MCF 10A (cell line): ENCODE measurements around the gene LRR1. TPM values are rescaled to one million over a fixed set of nuclear protein-coding genes. Genes with fewer than 3 reads are reported as not detected.

Experiments
- BruUV-seq: library from RNA; stranded (reverse); fragments of 400-500 nt; replicated peaks from 2 replicates; lab custom pipeline; 2021; lab: Mats Ljungman, UMichigan
- CTCF ChIA-PET: fragments of 300-600 bp; sonication (Branson Sonifier 250); formaldehyde crosslinking; extraction: SDS; loops from one replicate; lab custom pipeline; 2021; ENCODE audit warnings: antibody characterized with exemption, inconsistent platforms; lab: Yijun Ruan, JAX
- POLR2A ChIA-PET: fragments of 300-600, 350-650 bp; sonication (Branson Sonifier 250); formaldehyde crosslinking; extraction: SDS; loops from one replicate; lab custom pipeline; 2020; ENCODE audit warnings: antibody characterized with exemption, inconsistent platforms; lab: Yijun Ruan, JAX
- DNase-seq: peaks from one replicate; pipeline ENCODE4 v3.0.0-alpha.2; 2018; ENCODE audit not compliant: unreplicated experiment
- H3K27ac Mint-ChIP-seq: one replicate; pipeline ENCODE4 v1.8.0; 2022; ENCODE audit warnings: mild to moderate bottlenecking, low read depth, mixed read lengths; ENCODE audit not compliant: unreplicated experiment
- H3K27me3 Mint-ChIP-seq: one replicate; pipeline ENCODE4 v1.8.0; 2022; ENCODE audit warnings: mixed read lengths; ENCODE audit not compliant: insufficient read depth, unreplicated experiment
- H3K36me3 Mint-ChIP-seq: one replicate; pipeline ENCODE4 v1.8.0; 2022; ENCODE audit warnings: mild to moderate bottlenecking, moderate library complexity, mixed read lengths; ENCODE audit not compliant: insufficient read depth, unreplicated experiment
- H3K4me1 Mint-ChIP-seq: one replicate; pipeline ENCODE4 v1.8.0; 2022; ENCODE audit warnings: mixed read lengths; ENCODE audit not compliant: insufficient read depth, unreplicated experiment
- H3K4me3 Mint-ChIP-seq: one replicate; pipeline ENCODE4 v1.8.0; 2022; ENCODE audit warnings: mild to moderate bottlenecking, moderate library complexity, mixed read lengths; ENCODE audit not compliant: unreplicated experiment
- H3K9me3 Mint-ChIP-seq: one replicate; pipeline ENCODE4 v1.8.0; 2022; ENCODE audit warnings: mixed read lengths; ENCODE audit not compliant: unreplicated experiment
- intact Hi-C: fragments of 100-400 bp; cut with micrococcal nuclease; formaldehyde crosslinking; loops from 2 replicates; pipeline ENCODE4 v1.14.1; 2022
- total RNA-seq: library from RNA; stranded (reverse); gene quantifications from 2 replicates; pipeline ENCODE4 v1.2.3, GENCODE V29; 2022
- TF ChIP-seq, protein P1 (sequence below): fragments of 200-600 bp; IDR thresholded peaks from one replicate; pipeline ENCODE4 v1.8.0; 2022; ENCODE audit warnings: antibody characterized with exemption, mild to moderate bottlenecking; ENCODE audit not compliant: unreplicated experiment

The LRR1 gene
- total RNA-seq, 1 experiment from 2014 or later, result 19.8 TPM

DNA sequence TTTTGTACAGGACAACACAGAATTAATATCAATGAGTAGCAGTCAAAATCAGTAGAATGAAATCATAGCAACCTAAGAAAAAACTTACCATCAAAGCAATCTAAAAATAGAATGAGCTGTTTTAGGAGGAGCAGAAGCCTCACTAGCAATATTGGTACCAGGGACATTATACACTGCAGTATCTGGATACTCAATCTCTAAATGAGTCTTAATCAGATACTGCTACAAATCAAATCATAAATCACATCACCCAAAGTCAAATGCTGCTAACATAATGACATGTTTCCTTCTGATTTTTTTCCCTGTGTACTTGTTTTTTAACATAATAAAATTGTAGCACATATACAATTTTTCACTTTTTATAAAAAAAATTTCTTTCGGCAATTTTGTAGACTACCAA, 20.6 kb upstream of the LRR1 start:
- no peak overlapping the region for H3K27ac Mint-ChIP-seq
- no peak for DNase-seq
- peaks cover 1% of the 10 kb centered on the region for H3K9me3 Mint-ChIP-seq
- BruUV-seq, result no TSS peak
- ChIA-PET CTCF (interaction anchor here (0.6 to 1.6 kb wide), 2 partner anchors 13 to 117 kb away, joined by 3 to 4 read pairs; no protein-coding TSS in a partner anchor), POLR2A (no interaction called here)
- peaks cover 19% of the 10 kb centered on the region for H3K4me1 Mint-ChIP-seq
- TF ChIP-seq, protein P1, sequence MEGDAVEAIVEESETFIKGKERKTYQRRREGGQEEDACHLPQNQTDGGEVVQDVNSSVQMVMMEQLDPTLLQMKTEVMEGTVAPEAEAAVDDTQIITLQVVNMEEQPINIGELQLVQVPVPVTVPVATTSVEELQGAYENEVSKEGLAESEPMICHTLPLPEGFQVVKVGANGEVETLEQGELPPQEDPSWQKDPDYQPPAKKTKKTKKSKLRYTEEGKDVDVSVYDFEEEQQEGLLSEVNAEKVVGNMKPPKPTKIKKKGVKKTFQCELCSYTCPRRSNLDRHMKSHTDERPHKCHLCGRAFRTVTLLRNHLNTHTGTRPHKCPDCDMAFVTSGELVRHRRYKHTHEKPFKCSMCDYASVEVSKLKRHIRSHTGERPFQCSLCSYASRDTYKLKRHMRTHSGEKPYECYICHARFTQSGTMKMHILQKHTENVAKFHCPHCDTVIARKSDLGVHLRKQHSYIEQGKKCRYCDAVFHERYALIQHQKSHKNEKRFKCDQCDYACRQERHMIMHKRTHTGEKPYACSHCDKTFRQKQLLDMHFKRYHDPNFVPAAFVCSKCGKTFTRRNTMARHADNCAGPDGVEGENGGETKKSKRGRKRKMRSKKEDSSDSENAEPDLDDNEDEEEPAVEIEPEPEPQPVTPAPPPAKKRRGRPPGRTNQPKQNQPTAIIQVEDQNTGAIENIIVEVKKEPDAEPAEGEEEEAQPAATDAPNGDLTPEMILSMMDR, result no peak
- H3K4me3 Mint-ChIP-seq, result no peak overlapping the region
- peaks cover 71% of the 10 kb centered on the region for H3K36me3 Mint-ChIP-seq
- no peaks in the 10 kb centered on the region for H3K27me3 Mint-ChIP-seq
- intact Hi-C loops, result no loop called here

DNA sequence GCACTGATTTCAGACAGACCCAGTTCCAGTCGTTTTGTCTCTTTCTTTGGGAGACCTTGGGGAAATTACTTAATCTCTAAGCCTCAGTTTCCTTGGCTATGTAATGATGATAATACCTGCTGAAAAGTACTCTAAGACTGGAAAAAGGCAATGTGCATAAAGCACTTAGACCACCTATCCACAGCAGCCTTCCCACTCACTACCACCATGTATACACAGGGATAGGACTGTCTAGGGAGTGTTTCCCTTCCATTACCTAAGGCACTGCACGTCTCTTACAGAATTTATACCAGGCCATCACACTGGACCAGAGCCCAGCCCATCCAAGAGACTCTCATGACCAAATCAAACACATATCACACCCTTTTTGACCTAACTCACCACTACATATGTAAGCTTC, 18.9 kb upstream of the LRR1 start:
- intact Hi-C loops, result no loop called here
- no TSS peak for BruUV-seq
- Mint-ChIP-seq H3K27me3 (no peaks in the 10 kb centered on the region), H3K9me3 (no peaks in the 10 kb centered on the region), H3K4me3 (no peak overlapping the region), H3K27ac (no peak overlapping the region), H3K4me1 (peaks cover 19% of the 10 kb centered on the region), H3K36me3 (peaks cover 87% of the 10 kb centered on the region)
- POLR2A ChIA-PET, result interaction anchor here (0.6 to 0.7 kb wide), 3 partner anchors 37 to 188 kb away, joined by 3 to 4 read pairs (median 3); partner anchors contain the start of gene KLHDC2
- no peak for DNase-seq
- TF ChIP-seq, protein P1, result no peak
- CTCF ChIA-PET, result interaction anchor here (1.1 to 1.5 kb wide), 2 partner anchors 19 to 119 kb away, joined by 3 to 6 read pairs; partner anchors contain the start of gene LRR1

DNA sequence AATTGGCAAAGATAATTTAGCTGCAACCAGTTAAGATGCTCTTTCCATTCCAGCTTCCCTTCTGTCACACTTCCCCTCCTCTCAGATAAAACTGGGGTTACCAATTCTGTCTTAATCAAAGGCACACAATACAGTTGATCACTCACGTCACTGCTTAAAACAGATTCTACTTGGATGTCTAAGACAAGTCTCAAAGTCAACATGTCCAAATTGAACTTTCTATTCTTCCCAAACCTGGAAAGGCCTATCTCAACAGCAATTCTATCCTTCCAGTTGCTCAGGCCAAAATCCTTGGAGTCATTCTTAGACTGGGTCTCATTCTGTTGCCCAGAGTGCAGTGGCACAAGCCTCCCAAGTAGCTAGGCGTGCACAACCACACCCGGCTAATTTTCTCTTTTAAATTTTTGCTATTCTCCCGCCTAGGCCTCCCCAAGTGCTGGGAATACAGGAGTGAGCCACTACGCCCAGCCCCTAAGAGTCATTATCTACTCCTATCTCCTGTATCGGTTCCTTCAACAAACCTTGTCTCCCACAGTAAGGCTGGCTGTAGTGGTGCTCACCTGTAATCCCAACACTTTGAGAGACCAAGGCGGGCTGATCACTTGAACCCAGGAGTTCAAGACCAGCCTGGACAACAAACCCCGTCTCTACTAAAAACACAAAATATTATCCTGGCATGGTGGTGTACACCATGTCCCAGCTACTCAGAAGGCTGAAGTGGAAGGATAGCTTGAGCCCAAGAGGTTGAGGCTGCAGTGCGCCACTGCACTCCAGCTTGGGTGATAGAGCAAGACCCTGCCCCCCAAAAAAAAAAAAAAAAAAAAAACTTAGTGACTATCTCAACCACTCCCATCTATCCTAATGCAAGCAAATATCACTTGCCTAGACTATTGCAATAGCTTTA, 17.3 kb upstream of the LRR1 start:
- Mint-ChIP-seq H3K27me3 (no peaks in the 10 kb centered on the region), H3K4me1 (peaks cover 19% of the 10 kb centered on the region), H3K36me3 (peaks cover 91% of the 10 kb centered on the region), H3K4me3 (peak overlapping the region; percentile 6), H3K27ac (peak overlapping the region; percentile 42), H3K9me3 (no peaks in the 10 kb centered on the region)
- intact Hi-C loops, result no loop called here
- ChIA-PET CTCF (interaction anchor here (0.6 kb wide), 2 partner anchors 121 to 167 kb away, joined by 3 read pairs; no protein-coding TSS in a partner anchor), POLR2A (interaction anchor here (0.9 kb wide), 1 partner anchor 186 kb away, joined by 3 read pairs; no protein-coding TSS in a partner anchor)
- TF ChIP-seq, protein P1, result no peak
- no peak for DNase-seq
- BruUV-seq, result no TSS peak
